Renal pelvis (tissue), 12 donors: ENCODE measurements around the gene DACT3. TPM values are rescaled to one million over a fixed set of nuclear protein-coding genes. Genes with fewer than 3 reads are reported as not detected.

ENCODE experiments used
- DNase-seq: peaks from one replicate; pipeline ENCODE4 v3.0.0-alpha.2; 2013
- long read RNA-seq, 16 experiments: transcript quantifications; one replicate each; lab custom pipeline, GENCODE V29; 2026
- polyA plus RNA-seq, 3 donors: library from polyadenylated mRNA; unstranded; fragments of 120-200 nt; gene quantifications; one replicate each; pipeline ENCODE4 v1.2.1, GENCODE V29; 2013; ENCODE audit not compliant: insufficient read length in 3 of 3

The DACT3 gene
- polyA plus RNA-seq = 10 to 100 TPM; 21.3 to 28.5 (median 23.0) TPM
- long read RNA-seq, donor 1, transcript DACT3-202 (4 exons, 2,834 nt) = major isoform, 8 of 9 reads
- long read RNA-seq, donor 1, partial matches to known transcripts = 0 of 9 reads
- long read RNA-seq, donor 1, other reads (novel, unspliced or antisense) = 0 of 9 reads
- long read RNA-seq, donor 2, transcript DACT3-202 (4 exons, 2,834 nt) = major isoform, 7 of 8 reads
- long read RNA-seq, donor 2, partial matches to known transcripts = 0 of 8 reads
- long read RNA-seq, donor 2, other reads (novel, unspliced or antisense) = 0 of 8 reads
- long read RNA-seq, donor 3, transcript DACT3-202 (4 exons, 2,834 nt) = major isoform, 10 of 13 reads
- long read RNA-seq, donor 3, partial matches to known transcripts = 0 of 13 reads
- long read RNA-seq, donor 3, other reads (novel, unspliced or antisense) = 0 of 13 reads
- long read RNA-seq, donor 4, transcript DACT3-202 (4 exons, 2,834 nt) = major isoform, 8 of 8 reads
- long read RNA-seq, donor 4, partial matches to known transcripts = 0 of 8 reads
- long read RNA-seq, donor 4, other reads (novel, unspliced or antisense) = 0 of 8 reads
- long read RNA-seq, donor 5, transcript DACT3-202 (4 exons, 2,834 nt) = major isoform, 5 of 5 reads
- long read RNA-seq, donor 5, partial matches to known transcripts = 0 of 5 reads
- long read RNA-seq, donor 5, other reads (novel, unspliced or antisense) = 0 of 5 reads
- long read RNA-seq, donor 6, partial matches to known transcripts = 0 of 6 reads
- long read RNA-seq, donor 6, other reads (novel, unspliced or antisense) = 0 of 6 reads
- long read RNA-seq, donor 7, transcript DACT3-202 (4 exons, 2,834 nt) = major isoform, 13 of 16 reads
- long read RNA-seq, donor 7, partial matches to known transcripts = 0 of 16 reads
- long read RNA-seq, donor 7, other reads (novel, unspliced or antisense) = 0 of 16 reads
- long read RNA-seq, donor 8, transcript DACT3-202 (4 exons, 2,834 nt) = major isoform, 7 of 9 reads
- long read RNA-seq, donor 8, partial matches to known transcripts = 0 of 9 reads
- long read RNA-seq, donor 8, other reads (novel, unspliced or antisense) = 0 of 9 reads
- long read RNA-seq, donor 9, partial matches to known transcripts = 0 of 6 reads
- long read RNA-seq, donor 9, other reads (novel, unspliced or antisense) = 0 of 6 reads
- long read RNA-seq, donor 10, partial matches to known transcripts = 0 of 1 reads
- long read RNA-seq, donor 10, other reads (novel, unspliced or antisense) = 0 of 1 reads
- long read RNA-seq, donor 11, partial matches to known transcripts = 0 of 1 reads
- long read RNA-seq, donor 11, other reads (novel, unspliced or antisense) = 0 of 1 reads
- long read RNA-seq, donor 12, transcript DACT3-202 (4 exons, 2,834 nt) = major isoform, 13 of 14 reads
- long read RNA-seq, donor 12, partial matches to known transcripts = 0 of 14 reads
- long read RNA-seq, donor 12, other reads (novel, unspliced or antisense) = 0 of 14 reads
- long read RNA-seq, donor 13, transcript DACT3-202 (4 exons, 2,834 nt) = major isoform, 6 of 10 reads
- long read RNA-seq, donor 13, partial matches to known transcripts = 0 of 10 reads
- long read RNA-seq, donor 13, other reads (novel, unspliced or antisense) = 0 of 10 reads
- long read RNA-seq, donor 14 = 0 reads
- long read RNA-seq, donor 15, transcript DACT3-202 (4 exons, 2,834 nt) = major isoform, 20 of 21 reads
- long read RNA-seq, donor 15, partial matches to known transcripts = 0 of 21 reads
- long read RNA-seq, donor 15, other reads (novel, unspliced or antisense) = 0 of 21 reads
- long read RNA-seq, donor 16, partial matches to known transcripts = 0 of 7 reads
- long read RNA-seq, donor 16, other reads (novel, unspliced or antisense) = 0 of 7 reads

GRCh38 chr19:46661020-46661731 lies at the start of gene DACT3:
TSS of gene DACT3 (minus strand) at chr19:46661182. CDS start at chr19:46661064, 118 bp downstream.
- DNase-seq = peak; percentile 100

GRCh38 chr19:46710687-46711086 lies 49.7 kb upstream of the DACT3 start:
- no peak for DNase-seq

GRCh38 chr19:46704379-46705076 lies 43.5 kb upstream of the DACT3 start:
- DNase-seq = no peak

GRCh38 chr19:46700704-46701103 lies 39.7 kb upstream of the DACT3 start:
- no peak for DNase-seq

- no peak for DNase-seq
Observed at GRCh38 chr19:46698395-46699321, 37.7 kb upstream of the DACT3 start.

GRCh38 chr19:46697204-46697960 lies 36.4 kb upstream of the DACT3 start:
- peak; percentile 86 for DNase-seq

GRCh38 chr19:46696866-46697203 lies 35.9 kb upstream of the DACT3 start:
- DNase-seq = no peak

DNA sequence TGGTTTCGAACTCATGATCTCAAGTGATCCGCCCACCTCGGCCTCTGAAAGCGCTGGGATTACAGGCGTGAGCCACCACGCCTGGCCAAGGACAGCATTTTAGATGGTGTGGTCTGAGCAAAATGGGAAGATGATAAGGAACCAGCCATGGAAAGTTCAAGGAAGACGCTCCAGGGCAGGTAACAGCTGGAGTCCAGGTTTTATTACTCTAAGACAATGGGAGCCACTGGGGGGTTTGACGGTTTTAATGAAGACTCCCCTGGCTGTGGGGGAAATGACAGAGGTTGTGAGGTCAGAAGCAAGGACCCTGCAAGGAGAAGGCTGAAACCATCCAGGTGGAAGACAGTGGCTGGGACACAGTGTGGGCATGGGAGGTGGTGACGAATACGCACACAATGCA lies 35.1 kb upstream of the DACT3 start:
- DNase-seq = no peak

GRCh38 chr19:46693760-46694159 lies 32.8 kb upstream of the DACT3 start:
- no peak for DNase-seq

- DNase-seq = no peak
Observed at GRCh38 chr19:46692918-46693722, 32.1 kb upstream of the DACT3 start.

DNA sequence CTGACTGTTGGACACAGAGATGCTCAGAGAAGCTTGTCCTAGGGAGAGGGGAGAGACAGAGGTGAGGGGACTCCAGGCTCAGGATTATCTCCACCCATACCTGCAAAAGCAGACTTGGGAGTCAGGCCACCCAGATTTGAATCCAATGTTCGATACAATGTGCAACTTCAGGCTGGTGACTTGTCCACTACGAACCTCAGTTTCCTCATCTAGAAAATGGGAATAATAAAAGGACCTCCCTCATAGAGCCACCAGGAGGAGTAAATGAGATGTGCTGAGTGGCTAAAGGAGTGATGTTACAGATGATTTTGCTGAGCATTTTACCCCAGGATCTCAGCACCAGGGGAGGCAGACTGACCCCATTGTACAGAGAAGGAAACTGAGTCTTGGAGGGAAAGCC lies 31.0 kb upstream of the DACT3 start:
- DNase-seq = no peak

DNA sequence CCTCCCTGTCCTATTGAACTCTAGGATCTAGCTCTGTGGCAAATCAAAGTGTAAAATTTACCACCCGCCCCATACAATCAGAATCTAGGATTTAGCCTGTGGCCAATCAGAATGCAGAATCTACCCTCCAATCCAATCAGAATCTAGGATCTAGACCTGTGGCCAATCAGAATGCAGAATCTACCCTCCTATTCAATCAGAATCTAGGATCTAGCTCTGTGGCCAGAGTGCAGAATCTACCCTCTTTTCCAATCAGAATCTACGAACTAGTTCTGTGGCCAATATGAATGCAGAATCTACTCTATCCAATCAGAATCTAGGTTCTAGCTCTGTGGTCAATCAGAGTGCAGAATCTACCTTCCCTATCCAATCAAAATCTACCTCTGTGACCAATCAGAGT lies 30.1 kb upstream of the DACT3 start:
- no peak for DNase-seq

DNA sequence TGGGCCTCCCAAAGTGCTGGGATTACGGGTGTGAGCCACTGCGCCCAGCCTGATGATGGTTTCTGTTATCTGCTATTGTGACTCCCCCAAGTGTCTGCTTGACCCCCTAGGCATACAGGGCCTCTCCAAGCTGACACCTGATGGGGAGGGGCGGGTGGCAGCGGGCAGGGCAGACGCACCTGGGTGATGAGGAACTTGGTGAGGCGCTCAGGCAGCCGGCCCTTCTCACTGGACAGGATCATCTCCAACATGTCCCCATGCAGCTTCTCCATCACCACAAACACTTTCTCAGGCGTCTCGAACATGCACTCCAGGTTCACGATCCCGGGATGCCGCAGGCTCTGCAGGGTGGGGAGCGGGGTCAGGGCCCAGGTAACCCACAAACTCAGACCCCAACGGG lies 28.4 kb upstream of the DACT3 start:
- DNase-seq = no peak

DNA sequence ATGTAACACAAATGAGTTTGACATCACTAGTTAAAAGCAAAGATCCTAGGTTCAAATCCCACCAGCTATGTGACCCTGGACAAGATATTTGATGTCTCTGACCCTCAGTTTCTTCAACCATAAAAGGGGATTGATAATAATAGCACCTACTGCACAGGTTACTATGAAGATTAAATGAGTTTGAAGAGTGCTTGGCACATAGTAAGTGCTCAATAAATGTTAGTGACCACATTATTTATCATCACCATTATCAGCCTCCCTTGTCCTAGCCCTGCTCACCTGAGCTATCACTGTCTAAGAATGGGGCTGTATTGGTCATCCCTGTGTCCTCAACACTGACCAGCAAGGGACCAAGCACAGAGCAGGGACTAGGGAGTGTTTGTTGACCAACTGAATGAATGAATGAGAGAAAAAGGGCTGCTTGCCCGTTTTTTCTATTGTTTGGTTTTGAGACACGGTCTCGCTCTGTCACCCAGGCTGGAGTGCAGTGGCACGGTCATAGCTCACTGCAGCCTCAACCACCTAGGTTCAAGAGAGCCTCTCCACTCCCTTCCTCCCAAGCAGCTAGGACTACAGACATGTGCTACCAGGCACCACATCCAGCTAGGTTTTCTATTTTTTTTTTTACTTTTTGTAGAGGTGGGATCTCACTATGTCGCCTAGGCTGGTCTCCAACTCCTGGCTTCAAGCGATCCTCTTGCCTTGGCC lies 26.6 kb upstream of the DACT3 start:
- no peak for DNase-seq

- DNase-seq = no peak
Observed at GRCh38 chr19:46685189-46685588, 24.2 kb upstream of the DACT3 start.

- no peak for DNase-seq
Observed at GRCh38 chr19:46678110-46678732, 17.2 kb upstream of the DACT3 start.
